ENCODE measurements around the gene AZGP1. TPM values are rescaled to one million over a fixed set of nuclear protein-coding genes. Genes with fewer than 3 reads are reported as not detected.

The AZGP1 gene
- total and polyA plus RNA-seq, 2 of the 13 experiments (the other 11 are each of a cell fraction or from before 2014, with no cell fraction given) = 93.8 to 229 TPM

- 0 out of 2 replicates have a peak, but pooled peaks have one; percentile 48 for TF ChIP-seq HOMEZ (CRISPR knock-in tag; IDR thresholded peaks at IDR 0.05; ENCODE audit: low read depth)
- no peak for TF ChIP-seq BRF2 (CRISPR knock-in tag; IDR thresholded peaks at IDR 0.05)
- TF ChIP-seq ZSCAN12 (CRISPR knock-in tag; IDR thresholded peaks at IDR 0.05) = peak; percentile 9
- peak; percentile 74; the same call in 1 of the 2 replicates for TF ChIP-seq ZNF704 (CRISPR knock-in tag; IDR thresholded peaks at IDR 0.05; ENCODE audit: borderline replicate concordance)
- peak; percentile 94 for TF ChIP-seq IKZF5 (CRISPR knock-in tag; IDR thresholded peaks at IDR 0.05)
- no peak for TF ChIP-seq MLLT10 (CRISPR knock-in tag; IDR thresholded peaks at IDR 0.05)
- TF ChIP-seq ZNF12 (CRISPR knock-in tag; IDR thresholded peaks at IDR 0.05) = no peak
- TF ChIP-seq ZNF724P (CRISPR knock-in tag; IDR thresholded peaks at IDR 0.05; ENCODE audit: borderline replicate concordance) = no peak
- peak; percentile 77 for TF ChIP-seq TFDP2 (CRISPR knock-in tag; IDR thresholded peaks at IDR 0.05)
- TF ChIP-seq, protein P1, sequence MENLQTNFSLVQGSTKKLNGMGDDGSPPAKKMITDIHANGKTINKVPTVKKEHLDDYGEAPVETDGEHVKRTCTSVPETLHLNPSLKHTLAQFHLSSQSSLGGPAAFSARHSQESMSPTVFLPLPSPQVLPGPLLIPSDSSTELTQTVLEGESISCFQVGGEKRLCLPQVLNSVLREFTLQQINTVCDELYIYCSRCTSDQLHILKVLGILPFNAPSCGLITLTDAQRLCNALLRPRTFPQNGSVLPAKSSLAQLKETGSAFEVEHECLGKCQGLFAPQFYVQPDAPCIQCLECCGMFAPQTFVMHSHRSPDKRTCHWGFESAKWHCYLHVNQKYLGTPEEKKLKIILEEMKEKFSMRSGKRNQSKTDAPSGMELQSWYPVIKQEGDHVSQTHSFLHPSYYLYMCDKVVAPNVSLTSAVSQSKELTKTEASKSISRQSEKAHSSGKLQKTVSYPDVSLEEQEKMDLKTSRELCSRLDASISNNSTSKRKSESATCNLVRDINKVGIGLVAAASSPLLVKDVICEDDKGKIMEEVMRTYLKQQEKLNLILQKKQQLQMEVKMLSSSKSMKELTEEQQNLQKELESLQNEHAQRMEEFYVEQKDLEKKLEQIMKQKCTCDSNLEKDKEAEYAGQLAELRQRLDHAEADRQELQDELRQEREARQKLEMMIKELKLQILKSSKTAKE (CRISPR knock-in tag; IDR thresholded peaks at IDR 0.05; ENCODE audit: borderline replicate concordance) = peak; percentile 57; the same call in 1 of the 2 replicates
- peak; percentile 4; the same call in 1 of the 2 replicates for TF ChIP-seq SMC3 (IDR thresholded peaks at IDR 0.05; ENCODE audit: low read length)
- TF ChIP-seq ZNF569 (CRISPR knock-in tag; IDR thresholded peaks at IDR 0.05; ENCODE audit: borderline replicate concordance) = no peak
- TF ChIP-seq ZNF75D (CRISPR knock-in tag; IDR thresholded peaks at IDR 0.05; ENCODE audit: borderline replicate concordance) = no peak
- peak; percentile 5; the same call in 1 of the 2 replicates for TF ChIP-seq ZNF460 (CRISPR knock-in tag; IDR thresholded peaks at IDR 0.05; ENCODE audit: borderline replicate concordance)
- TF ChIP-seq, protein P2, sequence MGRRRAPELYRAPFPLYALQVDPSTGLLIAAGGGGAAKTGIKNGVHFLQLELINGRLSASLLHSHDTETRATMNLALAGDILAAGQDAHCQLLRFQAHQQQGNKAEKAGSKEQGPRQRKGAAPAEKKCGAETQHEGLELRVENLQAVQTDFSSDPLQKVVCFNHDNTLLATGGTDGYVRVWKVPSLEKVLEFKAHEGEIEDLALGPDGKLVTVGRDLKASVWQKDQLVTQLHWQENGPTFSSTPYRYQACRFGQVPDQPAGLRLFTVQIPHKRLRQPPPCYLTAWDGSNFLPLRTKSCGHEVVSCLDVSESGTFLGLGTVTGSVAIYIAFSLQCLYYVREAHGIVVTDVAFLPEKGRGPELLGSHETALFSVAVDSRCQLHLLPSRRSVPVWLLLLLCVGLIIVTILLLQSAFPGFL (CRISPR knock-in tag; IDR thresholded peaks at IDR 0.05) = no peak
- peak; percentile 76 for TF ChIP-seq RAD21 (CRISPR knock-in tag; IDR thresholded peaks at IDR 0.05)
- TF ChIP-seq FOXJ3 (CRISPR knock-in tag; IDR thresholded peaks at IDR 0.05; ENCODE audit: borderline replicate concordance) = peak; percentile 90
- TF ChIP-seq KLF16 (CRISPR knock-in tag; IDR thresholded peaks at IDR 0.05) = peak in 1 of 2 experiments; percentile 95; a peak in 2 of 4 replicates
- TF ChIP-seq, protein P3, sequence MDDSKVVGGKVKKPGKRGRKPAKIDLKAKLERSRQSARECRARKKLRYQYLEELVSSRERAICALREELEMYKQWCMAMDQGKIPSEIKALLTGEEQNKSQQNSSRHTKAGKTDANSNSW (CRISPR knock-in tag; IDR thresholded peaks at IDR 0.05; ENCODE audit: borderline replicate concordance) = peak; percentile 77; the same call in 1 of the 2 replicates
Measured at GRCh38 chr7:99997545-99998137, 21.8 kb upstream of the AZGP1 start (continued).

Data from HepG2 (cell line).